Memory B cell (primary cell): Measurements from ENCODE around the gene APEX1.
"Not testable (repeated sequence)": the region's sequence is repeated elsewhere in the genome, so short reads cannot be mapped to it uniquely, and the experiment has no call there.

Experiments used
- ATAC-seq: fragments of 150-1000 bp; cut with Tn5 transposase; 2 replicates; pipeline ENCODE4 v1.10.0; 2021; ENCODE audit warnings: low read depth, mild to moderate bottlenecking, moderate library complexity
- DNase-seq, 2 donors: peaks; one replicate each; pipeline ENCODE4 v3.0.0; 2022; ENCODE audit warnings: low spot score in 2 of 2
- H3K27ac Mint-ChIP-seq: one replicate; pipeline ENCODE4 v1.8.0; 2022; ENCODE audit warnings: mild to moderate bottlenecking, moderate library complexity, mixed read lengths
- H3K27me3 Mint-ChIP-seq: one replicate; pipeline ENCODE4 v1.8.0; 2022; ENCODE audit warnings: mixed read lengths
- H3K36me3 Mint-ChIP-seq: one replicate; pipeline ENCODE4 v1.8.0; 2022; ENCODE audit warnings: mild to moderate bottlenecking, mixed read lengths
- H3K4me1 Mint-ChIP-seq: one replicate; pipeline ENCODE4 v1.8.0; 2022; ENCODE audit warnings: mixed read lengths
- H3K4me3 Mint-ChIP-seq: one replicate; pipeline ENCODE4 v1.8.0; 2022; ENCODE audit warnings: mild to moderate bottlenecking, moderate library complexity, mixed read lengths
- H3K9me3 Mint-ChIP-seq: one replicate; pipeline ENCODE4 v1.8.0; 2022; ENCODE audit warnings: mixed read lengths

The APEX1 gene

DNA sequence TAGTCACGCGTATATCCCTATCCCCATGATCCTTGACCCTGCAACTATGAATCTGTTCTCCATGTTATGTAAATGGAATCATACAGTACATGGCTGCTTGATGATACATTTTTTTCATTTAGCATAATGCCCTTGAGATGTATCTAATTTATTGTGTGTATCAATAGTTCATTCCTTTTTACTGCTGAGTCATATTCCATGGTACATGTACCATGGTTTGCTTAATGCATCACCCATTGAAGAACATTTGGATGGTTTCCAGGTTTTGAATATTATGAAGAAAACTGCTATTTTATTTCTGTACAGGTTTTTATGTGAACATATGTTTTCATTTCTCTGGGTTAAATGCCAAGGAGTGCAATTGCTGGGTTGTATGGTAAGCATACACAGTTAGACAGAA, 46.3 kb downstream of the APEX1 start:
- Mint-ChIP-seq H3K4me1 (peaks cover 8% of the 10 kb centered on the region), H3K4me3 (no peak overlapping the region), H3K27me3 (no peaks in the 10 kb centered on the region), H3K36me3 (no peaks in the 10 kb centered on the region), H3K9me3 (no peaks in the 10 kb centered on the region), H3K27ac (no peak overlapping the region)
- ATAC-seq = no peak
- no peak for DNase-seq

GRCh38 chr14:20503898-20504297, 48.9 kb downstream of the APEX1 start:
- Mint-ChIP-seq H3K4me1 (peaks cover 8% of the 10 kb centered on the region), H3K36me3 (no peaks in the 10 kb centered on the region), H3K27me3 (peaks cover 1% of the 10 kb centered on the region), H3K9me3 (no peaks in the 10 kb centered on the region), H3K4me3 (peak overlapping the region; percentile 2), H3K27ac (no peak overlapping the region)
- peak; percentile 50 for ATAC-seq
- DNase-seq = no peak

GRCh38 chr14:20506276-20506675, 51.2 kb downstream of the APEX1 start:
- not testable (repeated sequence) for H3K9me3 Mint-ChIP-seq, H3K27me3 Mint-ChIP-seq, H3K4me3 Mint-ChIP-seq

DNA sequence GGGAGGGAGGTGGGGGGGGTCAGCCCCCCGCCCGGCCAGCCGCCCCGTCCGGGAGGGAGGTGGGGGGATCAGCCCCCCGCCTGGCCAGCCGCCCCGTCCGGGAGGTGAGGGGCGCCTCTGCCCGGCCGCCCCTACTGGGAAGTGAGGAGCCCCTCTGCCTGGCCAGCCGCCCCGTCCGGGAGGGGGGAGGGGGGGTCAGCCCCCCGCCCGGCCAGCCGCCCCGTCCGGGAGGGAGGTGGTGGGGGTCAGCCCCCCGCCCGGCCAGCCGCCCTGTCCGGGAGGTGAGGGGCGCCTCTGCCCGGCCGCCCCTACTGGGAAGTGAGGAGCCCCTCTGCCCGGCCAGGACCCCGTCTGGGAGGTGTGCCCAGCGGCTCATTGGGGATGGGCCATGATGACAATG, 51.7 kb downstream of the APEX1 start:
- not testable (repeated sequence) for H3K27ac Mint-ChIP-seq, DNase-seq, ATAC-seq, H3K9me3 Mint-ChIP-seq, H3K4me3 Mint-ChIP-seq, H3K36me3 Mint-ChIP-seq, H3K27me3 Mint-ChIP-seq
- peaks cover 13% of the 10 kb centered on the region for H3K4me1 Mint-ChIP-seq

More at GRCh38 chr14:20506276-20506675, 51.2 kb downstream of the APEX1 start:
- H3K4me1 Mint-ChIP-seq = peaks cover 10% of the 10 kb centered on the region
- DNase-seq, H3K36me3 Mint-ChIP-seq, H3K27ac Mint-ChIP-seq, ATAC-seq: not testable (repeated sequence)
